Mesenteric fat pad (tissue), 1 donor: ENCODE measurements around the gene SRSF4. TPM values are rescaled to one million over a fixed set of nuclear protein-coding genes. Genes with fewer than 3 reads are reported as not detected.
"Not testable (repeated sequence)": the region's sequence is repeated elsewhere in the genome, so short reads cannot be mapped to it uniquely, and the experiment has no call there.

Source experiments
- DNase-seq: peaks from one replicate; pipeline ENCODE4 v3.0.0-alpha.2; 2020; ENCODE audit warnings: low spot score
- total RNA-seq: library from RNA; stranded (reverse); fragmentation: NEBNext Ultra II Directional; extraction: Animal tissue kit (Norgen Biotek cat#: 25700); gene quantifications from one replicate; pipeline ENCODE4 v1.2.1, GENCODE V29; 2021
- donor health status: DM: yes; HTN: yes; CAD: no.

Gene SRSF4
- total RNA-seq, 1 donor from 2014 or later: 103 TPM

DNA sequence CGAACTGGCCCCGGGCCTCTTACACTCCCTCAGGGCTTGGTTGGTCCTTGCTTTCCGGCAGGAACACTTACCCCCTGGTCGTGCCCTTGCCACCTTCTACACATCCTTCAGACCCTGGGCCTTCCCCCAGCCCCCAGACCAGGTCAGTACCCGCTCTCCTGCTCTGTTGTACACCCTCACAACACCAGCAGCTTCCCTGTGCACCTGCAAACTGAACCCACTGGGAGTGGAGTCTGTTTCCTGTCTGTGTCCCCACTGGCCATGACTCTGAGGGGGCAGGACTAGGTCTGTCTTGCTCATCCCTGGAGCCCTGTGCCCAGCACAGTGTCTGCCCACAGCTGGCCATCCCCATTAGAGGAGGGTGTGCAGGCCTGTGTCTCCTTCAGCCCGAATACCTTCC, 55.9 kb downstream of the SRSF4 start:
- DNase-seq: no peak

DNA sequence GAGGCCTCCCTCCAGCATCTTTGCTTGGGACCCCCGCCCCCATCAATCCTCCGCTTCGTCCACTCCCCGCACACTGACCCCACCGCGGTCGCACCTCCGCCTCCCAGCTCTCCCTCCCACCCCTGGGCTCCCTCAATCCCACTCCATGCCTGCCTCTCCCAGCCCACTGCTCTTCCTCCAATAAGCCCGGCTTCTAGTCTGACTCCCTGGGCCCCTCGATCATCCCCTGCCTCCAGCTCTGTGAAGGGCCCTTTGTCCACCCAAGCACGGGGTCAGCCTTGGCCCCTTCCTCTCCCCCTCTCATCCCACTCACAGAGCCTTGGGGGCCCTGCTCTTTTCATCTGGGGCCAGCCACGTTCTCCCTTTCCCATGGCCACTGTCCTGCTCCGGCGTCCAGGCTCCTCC, 56.5 kb downstream of the SRSF4 start:
- no peak for DNase-seq

DNA sequence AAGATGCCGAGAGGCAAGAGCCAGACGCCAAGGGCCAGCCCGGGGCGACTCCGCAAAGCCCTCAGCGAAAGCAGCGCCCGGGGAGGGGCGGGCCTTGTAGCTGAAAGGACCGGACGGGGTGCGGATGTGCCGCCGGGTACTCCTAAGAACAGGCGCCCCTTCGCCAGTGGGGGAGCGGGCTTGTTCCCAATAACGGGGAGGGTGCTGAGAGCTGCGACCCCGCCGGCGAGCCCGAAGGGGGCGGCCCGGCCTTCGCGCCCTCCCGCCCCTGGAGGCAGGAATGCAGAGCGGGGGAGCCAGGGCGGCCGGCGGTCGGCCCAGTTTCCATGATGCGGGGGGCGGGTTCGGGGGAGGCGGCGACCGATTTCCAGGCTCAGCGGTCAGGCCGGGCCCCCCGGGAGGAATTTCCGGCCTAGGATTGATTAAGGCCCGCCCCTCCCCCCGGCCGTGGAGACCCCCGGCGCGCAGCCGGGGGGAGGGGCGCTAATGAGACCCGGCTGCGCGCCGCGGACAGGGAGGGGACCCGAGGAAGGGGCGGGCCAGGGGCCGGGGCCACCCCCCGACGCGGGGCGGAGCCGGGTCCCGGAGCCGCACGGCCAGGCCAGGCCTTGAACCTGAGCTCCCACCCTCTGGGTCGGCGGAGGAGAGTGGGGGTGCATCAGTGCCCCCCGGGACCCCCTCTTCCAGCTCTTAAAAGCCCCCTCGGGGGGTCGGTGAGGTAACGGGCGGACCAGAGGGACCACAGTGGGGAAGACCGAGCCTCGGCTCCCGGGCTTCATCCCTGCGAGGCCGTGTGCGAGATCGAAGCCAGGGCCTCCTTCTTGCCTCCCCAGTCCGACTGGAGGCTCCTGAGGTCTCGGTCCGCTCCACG, 57.1 kb downstream of the SRSF4 start:
- peak; percentile 94 for DNase-seq

DNA sequence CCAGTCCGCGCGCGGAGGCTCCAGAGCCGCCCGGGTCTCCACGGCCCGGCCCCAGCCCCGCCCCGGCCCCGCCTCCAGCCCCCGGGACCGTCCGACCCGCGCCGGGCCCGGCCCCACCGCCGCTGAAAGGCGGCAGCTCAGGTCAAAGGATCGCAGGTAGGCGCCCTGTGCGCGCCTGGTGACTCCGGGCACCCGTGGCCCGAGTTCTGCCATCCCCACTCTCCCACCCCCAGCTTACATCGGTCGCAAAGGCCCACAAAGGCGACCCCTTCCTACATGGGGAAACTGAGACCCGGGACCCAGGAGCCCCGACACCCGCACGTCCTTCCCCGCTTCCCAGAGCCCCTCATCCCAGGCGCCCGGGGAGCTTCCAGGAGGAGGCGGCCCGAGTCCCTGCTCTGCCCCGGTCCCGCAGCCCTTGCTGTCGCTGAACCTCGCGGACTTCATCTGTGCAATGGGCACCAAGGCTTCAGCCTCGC, 57.8 kb downstream of the SRSF4 start, which contains the start of gene TMEM200B:
Gene TMEM200B (minus strand): TSS at position 17 of the 479 bp plus-strand sequence. CDS start 2,075 bp downstream, outside the sequence.
- DNase-seq: no peak

DNA sequence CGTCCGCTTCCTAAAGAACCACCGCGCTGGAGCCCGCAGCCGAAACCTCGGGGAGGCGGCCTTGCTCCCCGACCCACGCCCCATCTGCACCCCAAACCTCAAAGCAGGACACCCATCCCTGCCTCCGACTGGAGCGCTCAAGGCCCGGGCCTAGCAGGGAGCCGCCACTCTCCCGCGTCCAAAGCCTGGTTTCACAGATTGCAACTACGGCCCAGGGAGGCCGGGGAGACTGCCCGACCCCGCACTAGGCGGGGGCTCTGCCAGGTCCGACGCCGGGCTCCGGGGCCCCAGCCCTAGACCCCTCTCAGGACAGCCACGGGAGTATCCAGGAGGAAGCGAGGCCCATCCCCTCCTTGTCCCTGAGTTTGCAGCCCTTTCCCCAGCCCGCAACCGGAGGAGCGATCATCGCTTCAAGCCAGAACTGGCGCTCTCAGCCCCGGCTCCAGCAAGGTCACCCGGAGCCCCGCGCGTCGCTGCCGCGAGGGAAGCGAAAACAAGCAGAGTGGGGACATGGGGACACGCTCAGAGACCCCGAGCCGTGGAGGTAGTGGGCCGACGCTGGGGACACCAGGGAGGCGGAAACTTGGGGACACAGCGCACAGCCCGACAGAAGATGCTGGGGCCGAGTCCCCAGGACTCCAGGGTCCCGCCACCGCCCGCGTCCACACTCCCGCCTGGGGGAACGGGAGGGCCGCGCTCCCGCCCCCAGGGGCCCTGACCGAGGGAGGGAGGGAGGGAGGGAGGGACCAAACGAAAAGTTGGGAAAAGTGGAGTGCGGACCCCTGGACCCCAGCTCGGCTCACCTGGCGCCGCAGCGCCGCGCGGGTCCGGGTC, 58.4 kb downstream of the SRSF4 start:
- DNase-seq: no peak

DNA sequence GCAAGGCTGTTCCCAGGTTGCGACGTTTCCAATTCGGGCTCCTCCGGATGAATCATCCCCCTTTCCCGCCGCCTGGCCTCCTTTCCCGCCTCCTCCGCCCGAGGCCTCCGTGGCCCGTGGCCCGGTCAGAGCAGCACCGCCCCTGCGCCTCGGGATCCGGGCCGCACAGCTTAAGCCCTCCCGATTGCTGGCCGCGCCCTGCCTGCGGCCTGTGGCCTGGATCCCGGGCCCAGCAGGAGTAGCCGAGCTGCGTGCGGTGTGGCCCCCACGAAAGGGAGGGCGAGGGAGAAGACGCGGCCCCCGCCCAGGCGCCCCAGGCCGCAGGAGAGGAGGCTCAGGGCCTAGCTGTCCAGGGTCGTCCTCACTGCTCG, 59.0 kb downstream of the SRSF4 start:
- DNase-seq: peak; percentile 92

DNA sequence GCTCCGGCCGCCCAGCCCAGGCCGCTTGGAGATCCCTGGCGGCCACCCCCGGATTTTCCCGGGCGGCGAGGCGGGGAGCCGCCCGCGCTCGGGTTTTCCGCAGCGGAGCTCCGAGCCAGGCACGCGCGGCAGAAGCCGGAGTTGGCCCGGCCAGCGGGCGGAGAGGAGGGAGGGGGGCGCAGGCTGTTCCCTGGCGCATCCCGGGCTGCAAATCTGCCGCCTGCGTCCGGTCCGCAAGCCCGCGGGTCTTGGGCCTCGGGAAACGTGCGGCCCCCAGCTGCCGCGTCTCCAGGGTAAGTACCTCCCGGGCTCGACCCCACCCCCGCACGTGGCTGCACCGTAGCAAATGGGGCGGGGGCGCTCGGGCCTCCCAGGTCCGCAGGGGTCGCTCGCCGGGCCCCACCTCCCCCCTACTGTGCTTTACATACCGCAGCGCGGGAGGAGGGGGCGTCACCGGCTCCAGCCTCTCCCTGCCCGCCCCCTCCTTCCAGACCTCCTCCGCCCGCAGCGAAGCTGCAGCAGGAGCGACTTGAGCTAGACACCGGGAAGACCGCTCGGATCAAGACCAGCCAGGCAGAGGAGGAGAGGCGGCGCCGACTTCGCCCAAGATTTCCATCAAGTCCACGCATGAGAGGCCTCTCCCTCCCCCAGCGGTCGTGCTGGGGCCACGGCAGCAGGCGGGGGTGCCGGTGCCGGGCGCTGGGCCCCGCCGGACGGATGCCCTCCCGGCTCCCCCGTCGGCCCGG, 59.6 kb downstream of the SRSF4 start:
- DNase-seq: no peak

DNA sequence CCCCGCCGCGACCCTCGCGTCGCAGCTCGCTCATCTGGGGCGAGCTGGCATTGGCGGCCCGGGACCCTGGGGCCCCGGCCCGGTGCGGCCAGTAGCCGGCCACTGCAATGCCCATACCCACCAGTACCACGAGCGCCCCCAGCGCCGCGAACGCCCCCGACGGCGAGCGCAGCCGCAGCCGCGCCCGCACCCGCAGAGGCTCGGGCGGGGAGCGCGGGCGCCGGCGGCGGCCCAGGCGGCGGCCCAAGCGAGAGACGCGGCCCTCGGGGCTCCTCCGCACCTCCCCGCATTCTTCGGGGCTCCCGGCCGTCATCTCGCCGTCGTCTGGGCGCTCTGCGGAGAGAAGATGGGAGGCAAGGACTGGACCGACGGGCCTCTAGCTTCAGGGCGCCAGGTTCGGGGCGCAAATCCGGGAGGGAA, 60.2 kb downstream of the SRSF4 start:
- no peak for DNase-seq

DNA sequence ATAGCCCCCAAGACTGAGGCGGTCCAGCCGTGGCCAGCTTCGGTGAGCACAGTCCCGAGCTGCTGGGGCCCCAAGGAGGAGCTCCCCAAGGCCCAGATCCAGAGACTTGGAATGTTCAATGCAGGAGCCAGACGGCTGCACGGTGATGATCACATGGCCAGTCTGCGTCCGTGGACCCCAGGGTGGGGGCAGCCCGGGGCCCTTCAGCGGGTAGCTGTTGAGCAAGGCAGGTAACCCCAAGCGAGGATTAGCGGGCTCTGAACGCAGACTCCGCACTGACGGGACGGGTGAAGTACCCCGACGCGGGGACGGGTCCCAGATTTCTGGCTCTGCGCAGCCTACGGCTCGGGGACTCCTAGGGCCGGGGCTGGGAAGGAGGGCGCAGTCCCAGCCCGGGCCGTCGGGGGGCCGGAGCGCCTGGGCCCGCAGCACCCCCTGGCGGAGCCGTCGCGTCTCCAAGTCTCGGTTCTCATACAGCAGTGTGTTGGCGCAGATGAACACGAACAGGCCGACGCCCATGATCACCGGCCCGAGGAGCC, 60.7 kb downstream of the SRSF4 start:
- DNase-seq: peak; percentile 90

DNA sequence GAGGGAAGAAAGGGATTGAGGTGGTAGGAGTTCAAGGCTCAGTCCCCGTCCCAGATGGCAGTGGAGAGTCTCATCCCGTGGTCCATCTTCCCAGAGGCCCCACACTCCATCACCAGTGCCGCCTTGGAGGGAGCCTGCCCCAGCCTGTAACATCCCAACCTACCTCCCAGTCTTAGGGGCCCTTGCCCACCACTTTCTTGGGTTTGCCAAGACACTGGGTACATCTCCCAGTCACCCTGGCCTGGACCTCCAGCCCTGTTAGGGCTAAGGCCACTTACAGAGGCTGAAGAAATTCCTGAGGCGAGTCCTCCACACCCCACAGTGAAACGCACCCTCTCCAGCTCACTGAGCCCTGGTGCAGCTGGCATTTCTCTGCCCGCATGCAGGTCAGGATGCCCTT, 61.3 kb downstream of the SRSF4 start:
- DNase-seq: peak; percentile 72

DNA sequence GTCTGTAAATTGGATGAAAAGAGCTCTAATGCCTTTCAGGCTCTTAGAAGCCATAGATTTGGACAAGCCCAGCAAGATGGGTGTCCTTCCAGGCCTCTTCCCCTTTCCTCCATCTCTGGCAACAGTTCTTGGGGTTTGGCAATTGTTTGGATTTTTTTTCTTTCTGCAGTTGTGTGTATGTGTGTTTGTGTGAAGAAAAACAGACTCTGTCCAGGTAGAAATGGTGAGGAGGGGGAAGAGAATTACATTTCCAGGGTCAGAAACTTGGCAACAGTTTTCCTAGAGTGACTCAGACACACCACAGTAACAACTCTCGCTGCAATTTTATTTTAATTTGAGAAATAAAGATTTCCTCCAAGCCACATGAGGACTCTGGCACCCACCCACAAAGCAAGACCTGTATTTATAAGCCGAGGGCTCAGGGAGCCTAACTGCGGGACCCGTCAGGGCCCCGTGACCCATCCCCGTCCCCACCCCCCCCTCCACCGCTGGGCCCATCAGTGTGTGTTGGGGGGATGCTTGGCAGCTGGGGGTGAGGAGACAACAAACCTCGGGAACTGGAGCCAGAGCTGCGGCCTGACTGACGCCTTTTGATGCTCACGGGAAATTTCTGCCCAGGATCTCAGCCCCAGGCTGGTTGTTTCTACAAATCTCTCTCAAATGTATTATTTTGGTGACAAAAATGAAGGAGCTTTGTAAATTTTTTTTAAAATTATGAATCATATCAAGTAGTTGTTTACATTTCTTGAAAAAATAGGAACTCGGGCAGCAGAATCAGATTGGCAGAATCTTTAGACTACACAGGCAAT, 62.4 kb downstream of the SRSF4 start:
- DNase-seq: peak; percentile 35

DNA sequence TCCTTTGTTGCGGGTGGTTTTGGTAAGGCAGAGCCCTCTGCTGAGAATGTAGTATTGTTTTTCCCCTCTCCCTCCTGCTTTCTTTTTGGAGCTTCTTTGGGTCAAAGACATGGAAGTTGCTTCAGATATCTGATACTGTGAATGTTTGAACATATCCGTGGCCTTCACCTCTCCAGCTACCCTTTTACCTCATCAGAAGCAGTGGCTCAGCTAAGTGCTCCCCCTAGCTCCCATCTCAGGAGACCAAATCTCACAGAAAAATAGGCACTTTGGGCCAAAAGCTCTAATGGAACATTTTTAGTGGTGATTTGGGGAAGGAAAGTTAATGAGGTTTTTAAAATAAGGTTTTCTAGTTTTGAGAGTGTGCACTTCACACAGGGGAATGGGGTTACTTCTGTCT, 64.3 kb downstream of the SRSF4 start:
- DNase-seq: peak; percentile 14

DNA sequence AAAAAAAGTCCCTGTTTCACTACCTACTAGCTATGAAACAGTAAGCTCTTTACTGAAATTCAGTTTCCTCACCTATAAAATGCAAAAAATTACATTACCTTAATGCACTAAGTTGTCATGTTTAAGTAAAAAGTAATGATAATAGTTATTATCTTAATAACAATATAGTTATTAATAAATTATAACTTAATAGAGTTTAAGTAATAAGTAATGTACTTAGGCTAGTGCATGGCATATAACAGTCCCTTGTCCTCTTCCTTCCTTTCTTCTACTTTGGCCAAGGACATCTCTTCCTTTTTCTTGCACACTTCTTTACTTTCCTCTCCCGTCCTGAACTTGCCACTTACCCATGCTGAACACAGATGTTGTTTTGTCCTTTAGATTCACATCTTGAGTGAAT, 67.0 kb downstream of the SRSF4 start:
- no peak for DNase-seq

DNA sequence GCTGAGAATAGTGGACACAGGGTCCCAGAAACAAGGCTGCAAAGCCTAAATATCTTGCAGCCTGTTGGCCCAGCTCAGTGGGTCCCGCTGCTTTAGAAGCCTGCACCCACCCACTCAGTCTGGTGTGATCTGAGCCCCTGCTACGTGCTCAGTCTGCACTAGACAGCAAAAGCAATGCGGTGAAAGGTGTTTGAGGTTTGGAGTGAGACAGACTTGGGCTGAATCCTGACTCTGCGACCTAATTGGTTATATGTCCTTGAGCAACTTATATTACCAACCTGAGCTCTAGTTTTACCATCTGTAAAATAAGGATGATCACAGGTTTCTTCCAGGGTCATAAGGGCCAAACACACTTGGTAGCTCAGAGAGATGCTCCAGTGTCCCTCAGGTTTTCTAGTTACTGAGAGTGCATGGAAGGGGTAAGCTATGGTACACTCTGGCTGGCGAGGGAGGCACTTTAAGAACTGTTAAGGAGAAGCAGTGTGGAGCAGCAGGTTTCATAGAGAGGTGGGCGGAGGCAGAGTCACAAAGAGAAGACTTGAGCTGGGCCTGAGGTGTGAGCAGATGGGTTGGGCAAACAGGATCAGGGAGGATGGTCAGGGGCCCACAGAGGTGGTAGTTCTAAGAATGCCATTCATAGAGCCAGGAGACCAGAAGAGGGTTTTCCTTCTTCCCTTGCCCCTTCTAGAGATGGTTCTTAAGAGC, 68.1 kb downstream of the SRSF4 start:
- no peak for DNase-seq

DNA sequence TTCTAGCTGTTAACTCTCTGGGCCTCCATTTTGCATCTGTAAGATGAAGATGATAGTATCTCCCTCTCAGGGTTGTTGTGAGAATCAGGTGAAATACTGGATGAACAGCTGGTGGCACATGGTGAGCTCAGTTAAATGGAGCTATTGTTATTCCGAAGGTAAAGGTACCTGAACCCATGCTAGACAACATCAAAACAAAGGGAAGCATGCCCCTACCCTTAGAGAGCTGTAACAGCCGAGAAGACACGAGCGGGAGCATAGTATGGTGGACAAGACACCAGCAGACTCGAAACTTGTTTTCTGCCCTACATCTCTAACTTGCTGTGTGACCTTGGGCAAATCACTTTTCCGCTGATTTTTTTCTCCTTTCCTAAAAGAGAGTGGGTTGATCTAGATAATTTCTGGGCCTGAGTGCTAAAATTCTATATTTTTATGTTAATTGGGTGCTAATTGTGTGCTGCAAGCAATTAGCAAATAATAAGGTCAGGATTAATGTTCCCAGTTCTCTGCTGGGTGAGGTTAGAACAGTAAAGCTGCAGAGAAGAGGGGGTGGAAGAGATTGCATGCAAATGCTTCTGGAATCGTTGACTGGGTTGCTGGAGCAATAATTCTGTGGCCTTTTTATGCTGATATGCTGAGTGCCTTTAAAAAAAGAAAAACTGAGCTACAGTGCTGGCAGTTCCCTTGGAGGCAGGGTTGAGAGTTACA, 68.8 kb downstream of the SRSF4 start:
- DNase-seq: no peak

DNA sequence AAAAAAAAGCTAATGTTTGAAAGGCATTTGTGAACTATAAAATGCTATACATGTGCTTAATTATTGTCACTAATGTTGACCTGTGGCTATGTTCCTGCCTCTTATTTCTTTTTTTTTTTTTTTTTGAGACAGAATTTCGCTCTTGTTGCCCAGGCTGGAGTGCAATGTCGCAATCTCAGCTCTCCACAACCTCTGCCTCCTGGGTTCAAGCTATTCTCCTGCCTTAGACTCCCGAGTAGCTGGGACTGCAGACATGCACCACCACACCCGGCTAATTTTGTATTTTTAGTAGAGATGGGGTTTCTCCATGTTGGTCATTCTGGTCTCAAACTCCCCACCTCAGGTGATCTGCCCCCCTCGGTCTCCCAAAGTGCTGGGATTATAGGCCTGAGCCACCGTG, 73.7 kb downstream of the SRSF4 start:
- DNase-seq: not testable (repeated sequence)

DNA sequence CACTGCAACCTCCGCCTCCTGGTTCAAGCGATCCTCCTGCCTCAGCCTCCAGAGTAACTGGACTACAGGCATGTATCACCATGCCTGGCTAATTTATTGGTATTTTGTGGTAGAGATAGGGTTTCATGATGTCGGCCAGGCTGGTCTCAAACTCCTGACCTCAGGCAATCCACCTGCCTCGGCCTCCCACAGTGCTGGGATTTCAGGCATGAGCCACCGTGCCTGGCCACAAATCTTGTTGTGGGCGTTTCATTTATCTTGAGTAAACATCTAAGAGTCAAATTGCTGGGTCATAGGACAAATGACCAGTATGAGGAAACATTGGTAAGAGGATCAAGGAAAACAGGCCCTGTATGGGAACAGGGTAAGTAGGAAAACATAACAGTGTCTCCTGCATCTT, 75.9 kb downstream of the SRSF4 start:
- no peak for DNase-seq

DNA sequence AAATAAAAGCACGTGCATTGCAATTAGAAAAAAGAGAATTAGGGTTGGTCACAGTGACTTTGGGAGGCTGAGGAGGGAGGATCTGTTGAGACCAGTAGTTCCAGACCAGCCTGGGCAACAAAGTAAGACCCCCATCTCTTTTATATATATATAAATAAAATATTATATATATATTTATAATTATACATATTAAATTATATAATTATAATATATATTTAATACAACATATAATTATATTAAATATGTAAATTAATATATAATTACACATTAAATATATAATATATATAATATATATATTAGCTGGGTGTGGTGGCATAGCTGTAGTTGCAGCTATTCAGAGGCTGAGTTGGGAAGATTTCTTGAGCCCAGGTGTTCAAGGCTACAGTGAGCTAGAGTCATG, 81.2 kb downstream of the SRSF4 start:
- DNase-seq: no peak

DNA sequence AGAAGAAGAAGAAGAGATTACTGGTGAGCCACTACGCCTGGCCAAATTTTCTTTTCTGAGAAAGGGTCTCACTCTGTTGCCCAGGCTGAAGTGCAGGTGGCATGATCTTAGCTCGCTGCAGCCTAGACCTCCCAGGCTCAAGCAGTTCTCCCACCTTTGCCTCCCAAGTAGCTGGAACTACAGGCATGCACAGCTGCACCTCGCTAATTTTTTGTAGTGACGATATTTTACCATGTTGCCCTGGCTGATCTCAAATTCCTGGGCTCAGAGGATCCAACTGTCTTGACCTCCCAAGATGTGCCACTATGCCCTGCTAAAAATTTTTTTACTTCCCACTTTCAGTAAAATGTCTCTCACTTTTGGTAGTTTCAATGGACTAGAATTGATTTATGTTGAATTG, 82.4 kb downstream of the SRSF4 start:
- no peak for DNase-seq
